ENCODE measurements around the gene DNMT3B.

DNMT3B gene

GRCh38 chr20:32780749-32781655, 18.8 kb downstream of the DNMT3B start:
- Histone ChIP-seq H3K4me3 (IDR thresholded peaks at IDR 0.05; ENCODE audit: insufficient read depth, low read depth, low read length) (no peak overlapping the region), H3K36me3 (ENCODE audit: insufficient read depth) (peaks cover 3% of the 10 kb centered on the region; the same call in 1 of the 2 replicates), H4K20me1 (ENCODE audit: insufficient read depth) (no peaks in the 10 kb centered on the region), H3K79me2 (ENCODE audit: insufficient read depth, low read depth) (peaks cover 39% of the 10 kb centered on the region), H3K4me1 (ENCODE audit: low read depth, poor library complexity, severe bottlenecking) (peaks cover 54% of the 10 kb centered on the region), H3K9ac (no peak overlapping the region), H2AFZ (ENCODE audit: low read depth) (no peak overlapping the region), H3K4me2 (no peak overlapping the region), H3K27me3 (ENCODE audit: insufficient read depth, low read depth) (no peaks in the 10 kb centered on the region), H3K27ac (no peak overlapping the region)
- TF ChIP-seq, protein P1, sequence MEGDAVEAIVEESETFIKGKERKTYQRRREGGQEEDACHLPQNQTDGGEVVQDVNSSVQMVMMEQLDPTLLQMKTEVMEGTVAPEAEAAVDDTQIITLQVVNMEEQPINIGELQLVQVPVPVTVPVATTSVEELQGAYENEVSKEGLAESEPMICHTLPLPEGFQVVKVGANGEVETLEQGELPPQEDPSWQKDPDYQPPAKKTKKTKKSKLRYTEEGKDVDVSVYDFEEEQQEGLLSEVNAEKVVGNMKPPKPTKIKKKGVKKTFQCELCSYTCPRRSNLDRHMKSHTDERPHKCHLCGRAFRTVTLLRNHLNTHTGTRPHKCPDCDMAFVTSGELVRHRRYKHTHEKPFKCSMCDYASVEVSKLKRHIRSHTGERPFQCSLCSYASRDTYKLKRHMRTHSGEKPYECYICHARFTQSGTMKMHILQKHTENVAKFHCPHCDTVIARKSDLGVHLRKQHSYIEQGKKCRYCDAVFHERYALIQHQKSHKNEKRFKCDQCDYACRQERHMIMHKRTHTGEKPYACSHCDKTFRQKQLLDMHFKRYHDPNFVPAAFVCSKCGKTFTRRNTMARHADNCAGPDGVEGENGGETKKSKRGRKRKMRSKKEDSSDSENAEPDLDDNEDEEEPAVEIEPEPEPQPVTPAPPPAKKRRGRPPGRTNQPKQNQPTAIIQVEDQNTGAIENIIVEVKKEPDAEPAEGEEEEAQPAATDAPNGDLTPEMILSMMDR (conservative IDR thresholded peaks at IDR 0.05; ENCODE audit: low read depth, low read length) = no peak

DNA sequence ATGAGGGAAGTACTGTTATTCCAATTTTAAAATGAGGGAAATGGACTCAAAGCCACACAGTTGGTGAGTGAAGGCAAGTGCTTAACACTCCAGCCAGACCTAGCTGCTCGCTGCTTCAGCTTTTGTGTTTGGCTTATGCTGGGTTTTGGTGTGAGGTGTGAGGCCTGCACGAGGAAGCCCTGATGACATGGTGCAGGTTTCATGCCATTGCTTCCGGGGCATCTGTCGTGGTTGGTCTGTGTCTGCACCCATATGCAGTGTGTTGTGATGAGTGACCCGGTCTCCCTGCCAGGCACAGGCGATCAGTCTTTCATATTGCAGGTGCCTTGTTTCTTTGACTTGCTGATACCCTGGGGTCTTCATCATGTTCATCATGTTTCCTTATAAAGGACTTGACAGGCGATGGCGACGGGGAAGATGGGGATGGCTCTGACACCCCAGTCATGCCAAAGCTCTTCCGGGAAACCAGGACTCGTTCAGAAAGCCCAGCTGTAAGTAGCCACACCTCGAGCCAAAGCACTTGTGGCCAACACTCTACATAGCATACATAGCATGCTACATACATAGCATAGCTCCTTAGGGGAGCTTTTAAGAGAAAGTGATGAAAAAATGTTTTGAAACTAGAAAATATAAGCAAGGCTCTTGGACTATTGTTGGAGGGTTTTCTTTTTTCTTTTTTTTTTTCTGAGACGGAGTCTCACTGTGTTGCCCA, 22.3 kb downstream of the DNMT3B start:
- Histone ChIP-seq H3K4me1 (ENCODE audit: low read depth, poor library complexity, severe bottlenecking) (peaks cover 28% of the 10 kb centered on the region), H3K9ac (no peak overlapping the region), H3K36me3 (ENCODE audit: insufficient read depth) (peaks cover 7% of the 10 kb centered on the region; the same call in 1 of the 2 replicates), H2AFZ (ENCODE audit: low read depth) (no peak overlapping the region), H3K27me3 (ENCODE audit: insufficient read depth, low read depth) (no peaks in the 10 kb centered on the region), H4K20me1 (ENCODE audit: insufficient read depth) (no peaks in the 10 kb centered on the region), H3K4me2 (no peak overlapping the region), H3K4me3 (IDR thresholded peaks at IDR 0.05; ENCODE audit: insufficient read depth, low read depth, low read length) (no peak overlapping the region), H3K27ac (no peak overlapping the region), H3K79me2 (ENCODE audit: insufficient read depth, low read depth) (peaks cover 4% of the 10 kb centered on the region; the same call in 1 of the 2 replicates)
- TF ChIP-seq, protein P1 (conservative IDR thresholded peaks at IDR 0.05; ENCODE audit: low read depth, low read length) = no peak

DNA sequence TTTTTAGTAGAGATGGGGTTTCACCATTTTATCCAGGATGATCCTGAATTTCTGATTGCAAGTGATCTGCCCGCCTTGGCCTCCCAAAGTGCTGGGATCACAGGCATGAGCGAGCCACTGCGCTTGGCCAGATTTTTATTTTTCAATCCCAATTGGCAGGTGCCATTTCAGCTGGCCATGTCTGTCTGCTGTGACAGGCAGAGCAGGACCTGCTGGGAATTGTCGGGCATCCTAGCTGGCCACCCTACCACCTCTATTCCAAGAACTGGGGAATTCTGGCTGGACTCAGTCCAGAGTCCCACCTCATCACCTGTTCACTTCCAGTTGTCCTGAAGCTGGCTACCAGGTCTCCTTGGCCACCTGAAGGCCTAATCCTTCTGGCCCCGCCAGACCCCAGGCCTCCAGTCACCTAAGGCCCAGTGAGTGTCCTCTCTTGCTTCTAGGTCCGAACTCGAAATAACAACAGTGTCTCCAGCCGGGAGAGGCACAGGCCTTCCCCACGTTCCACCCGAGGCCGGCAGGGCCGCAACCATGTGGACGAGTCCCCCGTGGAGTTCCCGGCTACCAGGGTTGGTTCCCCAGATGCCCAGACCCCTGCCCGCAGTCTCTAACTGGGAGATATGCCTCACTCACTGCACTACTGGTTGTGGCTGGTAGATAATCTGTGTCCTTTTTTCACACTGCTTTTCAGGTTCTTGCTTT, 24.0 kb downstream of the DNMT3B start:
- peaks cover 7% of the 10 kb centered on the region; the same call in 1 of the 2 replicates for H3K36me3 ChIP-seq (ENCODE audit: insufficient read depth)

GRCh38 chr20:32787168-32787567, 25.0 kb downstream of the DNMT3B start:
- H2AFZ ChIP-seq (ENCODE audit: low read depth) = no peak overlapping the region
- no peak overlapping the region for H3K4me2 ChIP-seq
- no peaks in the 10 kb centered on the region for H3K27me3 ChIP-seq (ENCODE audit: insufficient read depth, low read depth)
- H4K20me1 ChIP-seq (ENCODE audit: insufficient read depth) = no peaks in the 10 kb centered on the region
- peaks cover 48% of the 10 kb centered on the region for H3K4me1 ChIP-seq (ENCODE audit: low read depth, poor library complexity, severe bottlenecking)
- H3K4me3 ChIP-seq (IDR thresholded peaks at IDR 0.05; ENCODE audit: insufficient read depth, low read depth, low read length) = no peak overlapping the region
- TF ChIP-seq, protein P1 (conservative IDR thresholded peaks at IDR 0.05; ENCODE audit: low read depth, low read length) = no peak
- H3K9ac ChIP-seq = no peak overlapping the region
- peaks cover 7% of the 10 kb centered on the region; the same call in 1 of the 2 replicates for H3K36me3 ChIP-seq (ENCODE audit: insufficient read depth)
- H3K79me2 ChIP-seq (ENCODE audit: insufficient read depth, low read depth) = peaks cover 4% of the 10 kb centered on the region; the same call in 1 of the 2 replicates
- H3K27ac ChIP-seq = no peak overlapping the region

More for the DNA sequence above, 24.0 kb downstream of the DNMT3B start:
- no peak overlapping the region for H2AFZ ChIP-seq (ENCODE audit: low read depth)
- H3K4me3 ChIP-seq (IDR thresholded peaks at IDR 0.05; ENCODE audit: insufficient read depth, low read depth, low read length) = no peak overlapping the region
- no peak overlapping the region for H3K27ac ChIP-seq
- TF ChIP-seq, protein P1 (conservative IDR thresholded peaks at IDR 0.05; ENCODE audit: low read depth, low read length) = no peak
- no peaks in the 10 kb centered on the region for H4K20me1 ChIP-seq (ENCODE audit: insufficient read depth)
- no peak overlapping the region for H3K4me2 ChIP-seq
- H3K4me1 ChIP-seq (ENCODE audit: low read depth, poor library complexity, severe bottlenecking) = peaks cover 44% of the 10 kb centered on the region
- H3K79me2 ChIP-seq (ENCODE audit: insufficient read depth, low read depth) = peaks cover 4% of the 10 kb centered on the region; the same call in 1 of the 2 replicates
- H3K27me3 ChIP-seq (ENCODE audit: insufficient read depth, low read depth) = no peaks in the 10 kb centered on the region
- H3K9ac ChIP-seq = no peak overlapping the region
